ENCODE measurements around the gene TTLL8.

TTLL8 gene

DNA sequence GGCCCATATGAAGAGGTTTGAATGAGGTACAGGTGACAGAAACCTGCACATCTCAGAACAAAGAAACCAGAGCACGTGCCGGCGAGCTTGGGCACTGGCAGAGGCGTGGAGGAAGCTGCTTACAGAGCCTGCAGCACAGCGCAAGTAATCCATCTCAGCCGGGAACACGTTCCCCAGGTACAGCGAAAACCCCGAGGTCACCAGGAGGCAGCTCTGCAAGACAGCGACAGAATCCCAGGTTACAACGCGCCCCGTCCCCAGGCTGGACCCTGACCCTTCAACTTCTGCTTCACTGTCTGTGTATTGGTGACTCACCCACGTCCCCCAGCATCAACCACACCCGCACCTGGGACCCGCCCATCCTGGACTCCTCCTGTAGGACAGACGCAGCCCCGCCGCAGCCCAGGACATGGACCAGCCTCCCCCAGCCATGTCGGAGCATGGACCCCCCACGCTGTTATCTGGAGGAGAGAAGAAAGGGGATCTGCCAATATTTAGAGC lies 24.9 kb upstream of the TTLL8 start:
- DNase-seq = no peak

DNA sequence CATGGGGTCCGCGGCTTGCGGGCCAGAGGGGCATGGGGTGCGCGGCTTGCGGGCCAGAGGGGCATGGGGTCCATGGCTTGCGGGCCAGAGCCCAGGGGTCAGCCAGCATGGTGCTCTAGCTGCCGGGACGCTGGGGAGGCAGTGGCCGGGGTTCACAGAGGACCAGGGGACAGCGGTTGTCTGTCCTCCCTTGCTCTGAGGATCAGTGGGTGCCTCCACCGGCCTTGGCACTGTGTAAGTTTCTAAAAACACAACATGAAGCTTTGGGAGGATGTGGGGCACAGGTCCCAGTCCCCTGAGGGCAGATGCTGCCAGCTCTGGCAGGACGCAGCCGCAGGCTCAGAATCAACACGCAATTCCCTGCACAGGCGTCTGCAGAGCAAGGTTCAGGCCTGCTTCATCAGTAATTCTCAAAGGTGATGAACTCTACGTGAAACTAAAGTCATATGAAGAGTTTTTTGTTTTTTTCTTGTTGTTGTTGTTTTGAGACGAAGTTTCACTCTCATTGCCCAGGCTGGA lies 24.2 kb upstream of the TTLL8 start:
- DNase-seq = no peak

DNA sequence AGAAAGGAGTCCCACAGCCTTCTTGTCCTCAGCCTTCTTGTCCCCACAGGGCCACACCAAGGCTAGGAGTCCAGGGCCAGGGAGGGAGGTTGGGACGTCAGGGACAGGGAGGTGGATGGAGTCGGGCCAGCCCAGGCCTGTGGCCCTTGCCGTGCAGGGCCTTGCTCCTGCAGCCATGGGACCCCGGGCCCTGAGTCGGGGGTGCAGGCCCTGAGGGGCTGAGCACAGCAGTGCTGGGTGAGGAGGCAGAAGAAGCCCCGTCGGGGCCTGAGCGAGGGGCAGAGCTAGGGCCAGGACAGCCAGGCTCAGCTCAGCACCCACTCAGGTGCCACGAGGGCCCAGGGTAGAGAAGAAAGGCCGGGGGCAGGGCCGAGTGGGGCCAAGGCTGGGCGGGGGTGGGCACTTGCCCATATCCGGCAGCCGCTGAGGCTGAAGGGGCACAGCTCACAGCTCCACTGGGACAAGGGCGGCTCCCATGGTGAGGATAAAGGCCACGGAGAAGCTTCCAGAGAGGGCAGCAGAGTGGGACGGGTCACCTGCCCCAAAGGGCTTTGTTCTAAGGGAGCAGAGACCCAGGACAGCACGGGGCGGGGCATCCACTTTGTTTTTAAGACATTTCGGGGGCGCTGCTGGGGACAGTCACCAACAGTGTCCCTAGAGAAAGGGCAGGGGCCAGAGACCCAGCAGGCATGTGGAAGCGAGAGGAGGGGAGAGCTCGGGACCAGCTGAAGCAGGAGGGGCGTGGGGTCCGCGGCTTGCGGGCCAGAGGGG lies 23.5 kb upstream of the TTLL8 start:
- no peak for DNase-seq

DNA sequence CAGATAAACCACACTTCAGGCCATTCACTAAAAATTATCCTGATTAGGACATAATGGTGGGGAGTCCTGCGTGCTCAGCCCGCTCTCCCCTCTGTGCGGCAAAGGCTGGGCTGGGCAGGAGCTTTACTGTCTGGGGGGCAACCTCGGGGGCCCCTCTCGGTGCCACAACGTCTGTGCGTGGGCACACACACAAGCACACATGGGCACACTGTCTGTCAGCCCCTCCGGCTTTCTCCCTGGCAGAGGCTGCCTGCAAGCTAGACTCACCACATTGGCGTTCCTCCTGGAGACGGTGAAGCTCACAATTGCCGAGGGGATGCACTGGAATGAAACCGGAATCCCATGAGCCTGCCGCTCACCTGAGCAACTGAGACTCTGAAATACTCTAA lies 22.0 kb upstream of the TTLL8 start:
- no peak for DNase-seq

DNA sequence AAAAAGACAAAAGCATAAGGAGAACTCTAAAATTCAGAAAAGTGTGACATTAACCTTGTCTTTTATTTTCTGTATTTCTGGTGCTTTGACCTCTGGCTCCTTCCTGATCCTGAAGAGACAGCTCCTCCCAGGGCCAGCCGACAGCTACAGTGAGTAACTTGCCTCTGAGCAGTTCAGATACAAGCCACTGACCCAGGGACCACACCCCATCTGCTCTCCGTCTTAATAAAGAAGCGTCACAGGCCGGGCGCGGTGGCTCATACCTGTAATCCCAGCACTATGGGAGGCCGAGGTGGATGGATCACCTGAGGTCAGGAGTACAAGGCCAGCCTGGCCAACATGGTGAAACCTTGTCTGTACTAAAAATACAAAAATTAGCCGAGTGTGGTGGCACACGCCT lies 20.7 kb upstream of the TTLL8 start:
- DNase-seq = no peak

DNA sequence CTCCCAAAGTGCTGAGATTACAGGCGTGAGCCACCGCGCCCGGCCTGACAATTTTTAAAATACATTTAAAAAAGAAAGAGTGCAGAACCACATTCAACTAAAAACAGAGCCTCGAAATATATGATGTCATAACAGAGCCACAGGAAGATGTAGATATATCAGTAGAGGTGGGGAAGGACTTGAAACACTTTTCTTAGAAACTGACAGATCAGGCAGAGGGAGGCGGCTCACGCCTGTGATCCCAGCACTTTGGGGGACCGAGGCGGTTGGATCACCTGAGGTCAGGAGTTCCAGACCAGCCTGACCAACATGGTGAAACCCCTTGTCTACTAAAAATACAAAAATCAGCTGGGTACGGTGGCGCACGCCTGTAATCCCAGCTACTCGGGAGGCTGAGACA lies 20.1 kb upstream of the TTLL8 start:
- DNase-seq = no peak

DNA sequence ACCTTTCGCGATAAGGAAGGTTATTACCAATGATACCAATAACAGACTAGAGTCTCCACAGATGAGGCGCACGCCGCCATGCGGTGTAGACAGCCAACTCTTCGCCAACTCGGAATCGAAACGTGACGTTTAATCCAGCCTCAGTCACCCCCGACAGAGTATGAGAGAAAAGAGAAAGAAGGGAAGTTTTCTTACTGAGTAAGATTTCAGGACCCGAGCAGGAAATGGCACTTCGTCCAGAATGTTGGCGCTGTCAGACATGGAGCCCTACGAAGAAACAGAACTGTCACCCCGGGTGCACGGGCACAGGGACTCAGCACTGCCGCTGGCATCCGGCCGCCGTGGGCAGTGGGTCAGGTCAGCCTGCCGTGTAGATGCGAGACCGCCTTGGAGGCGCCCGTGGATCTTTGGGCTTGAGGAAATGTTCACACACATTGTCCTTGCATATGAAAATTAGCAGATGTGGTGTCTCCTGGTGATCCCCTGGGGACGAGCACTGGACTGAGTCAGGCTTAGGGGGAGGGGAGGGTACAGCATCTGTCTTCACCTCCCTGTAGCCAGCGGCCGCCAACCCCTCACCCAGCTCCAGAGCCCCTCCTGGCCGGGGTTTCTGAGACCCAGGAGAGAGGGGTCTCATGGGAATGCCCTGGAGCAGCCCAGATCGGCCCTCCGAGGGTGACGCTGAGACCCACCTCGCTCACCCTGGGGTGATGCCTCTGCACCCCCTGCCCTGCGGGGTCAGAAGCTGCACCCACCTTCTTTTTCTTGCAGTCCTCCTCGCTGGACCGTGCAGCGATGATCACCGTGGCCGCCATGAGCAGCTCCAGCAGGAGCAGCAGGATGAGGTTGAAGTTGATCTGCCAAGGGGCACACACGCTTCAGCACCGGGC lies 18.8 kb upstream of the TTLL8 start:
- DNase-seq = no peak

DNA sequence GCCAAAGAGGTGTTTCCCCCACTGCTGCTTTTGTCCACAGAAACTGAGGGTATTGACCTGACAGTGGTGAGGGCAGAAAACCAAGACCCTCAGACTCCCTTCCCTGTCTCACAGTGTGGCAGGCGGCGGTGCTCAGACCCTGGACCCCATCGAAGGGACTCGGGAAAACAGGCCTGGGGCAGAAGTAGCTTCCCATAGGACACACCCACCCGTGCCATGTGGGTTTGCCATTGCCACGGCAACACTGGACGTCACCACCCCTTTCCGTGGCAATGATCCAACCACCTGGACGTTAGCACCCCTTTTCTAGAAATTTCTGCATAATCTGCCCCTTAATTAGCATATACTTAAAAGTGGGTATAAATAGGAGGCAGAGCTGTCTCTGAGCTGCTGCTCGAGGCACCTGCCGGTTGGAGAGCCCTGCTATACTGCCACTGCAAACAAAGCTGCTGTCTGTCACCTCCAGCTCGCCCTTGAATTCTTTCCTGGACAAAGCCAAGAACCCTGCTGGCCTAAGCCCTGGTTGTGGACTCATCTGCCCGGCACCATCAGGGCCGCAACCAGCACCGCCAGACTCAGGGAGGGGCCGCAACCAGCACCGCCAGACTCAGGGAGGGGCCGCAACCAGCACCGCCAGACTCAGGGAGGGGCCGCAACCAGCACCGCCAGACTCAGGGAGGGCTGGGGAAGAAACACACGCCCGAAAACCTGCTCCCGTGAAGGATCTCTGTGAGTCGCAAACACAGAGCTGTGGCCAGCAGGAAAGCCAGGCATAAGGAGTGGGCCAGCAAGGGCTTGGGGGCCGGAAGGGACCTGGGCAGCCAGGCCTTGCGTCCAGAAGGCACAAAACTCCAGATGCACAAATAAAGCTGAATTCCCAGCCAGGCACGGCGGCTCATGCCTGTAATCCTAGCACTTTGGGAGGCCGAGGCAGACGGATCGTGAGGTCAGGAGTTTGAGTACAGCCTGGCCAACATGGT lies 16.7 kb upstream of the TTLL8 start:
- no peak for DNase-seq

DNA sequence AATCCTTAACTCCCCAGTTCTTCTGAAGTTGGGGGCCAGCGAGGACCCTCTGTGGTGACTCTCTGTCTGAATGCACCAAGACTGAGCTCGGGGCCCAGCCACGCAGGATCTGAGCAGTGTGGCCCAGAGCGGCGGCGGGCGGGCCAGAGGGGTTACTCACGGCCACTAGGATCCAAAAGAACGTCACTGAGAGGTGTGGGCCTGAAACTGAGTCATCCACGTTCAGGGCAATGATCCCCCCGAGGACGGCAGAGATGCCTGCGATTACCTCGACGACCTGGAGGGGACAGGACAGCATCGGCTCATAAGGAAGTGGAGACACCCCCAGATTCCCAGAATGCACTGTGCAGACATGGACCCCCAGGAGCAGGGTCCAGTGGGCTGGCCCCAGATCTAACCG lies 16.0 kb upstream of the TTLL8 start:
- DNase-seq = no peak

DNA sequence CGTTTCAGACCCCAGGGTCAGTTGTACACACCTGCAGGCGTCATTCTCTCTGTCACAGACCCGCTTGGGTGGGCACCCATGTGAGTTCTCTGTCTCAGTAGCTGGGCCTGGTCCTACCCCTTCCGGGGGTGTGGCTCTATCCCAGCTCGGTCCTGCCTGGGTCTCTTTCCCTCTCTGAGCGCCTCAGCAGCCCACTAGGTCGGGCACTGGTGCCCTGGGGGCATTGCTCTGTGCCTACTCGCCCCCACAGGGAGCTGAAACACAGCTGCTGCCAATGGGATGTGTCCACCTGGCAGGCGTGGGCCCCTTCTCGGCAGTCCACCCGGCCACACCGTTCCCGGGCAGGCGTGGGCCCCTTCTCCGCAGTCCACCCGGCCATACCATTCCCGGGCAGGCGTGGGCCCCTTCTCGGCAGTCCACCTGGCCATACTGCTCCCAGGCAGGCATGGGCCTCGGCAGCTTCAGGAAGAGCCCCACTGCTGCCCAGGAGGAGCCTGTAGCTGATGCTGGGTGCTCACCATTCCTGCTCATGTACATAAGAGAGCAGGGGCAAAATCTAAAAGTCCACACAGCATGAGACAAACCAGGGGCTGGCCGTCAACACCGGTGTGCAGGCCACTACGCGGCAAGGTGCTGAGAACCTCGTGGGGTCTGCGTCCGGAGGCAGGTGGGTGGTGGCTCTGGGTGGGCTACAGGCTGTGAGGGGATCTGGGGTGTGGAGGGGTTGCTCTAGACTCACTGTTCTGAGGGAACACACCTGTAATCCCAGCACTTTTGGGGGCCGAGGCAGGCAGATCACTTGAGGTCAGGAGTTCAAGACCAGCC lies 14.8 kb upstream of the TTLL8 start:
- no peak for DNase-seq

DNA sequence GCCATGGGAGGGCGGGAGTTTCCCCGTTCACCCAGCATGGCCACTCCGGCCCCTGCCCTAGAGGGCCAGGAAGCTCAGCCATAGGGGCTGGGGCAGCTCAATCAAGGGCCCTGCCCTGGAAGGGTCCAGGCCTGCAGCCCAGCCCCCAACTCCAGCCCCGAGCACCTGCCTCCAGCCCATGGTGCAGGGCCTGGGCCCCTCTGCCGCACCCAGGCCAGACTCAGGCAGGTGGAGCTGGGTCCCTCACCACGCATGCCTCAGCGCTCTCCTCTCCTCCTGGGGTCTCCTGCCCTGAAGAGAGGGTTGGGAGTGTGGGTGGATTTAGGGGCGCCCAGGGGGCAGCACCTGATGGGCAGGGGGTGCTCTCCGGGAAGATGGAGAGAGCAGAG lies 14.1 kb upstream of the TTLL8 start:
- DNase-seq = no peak

DNA sequence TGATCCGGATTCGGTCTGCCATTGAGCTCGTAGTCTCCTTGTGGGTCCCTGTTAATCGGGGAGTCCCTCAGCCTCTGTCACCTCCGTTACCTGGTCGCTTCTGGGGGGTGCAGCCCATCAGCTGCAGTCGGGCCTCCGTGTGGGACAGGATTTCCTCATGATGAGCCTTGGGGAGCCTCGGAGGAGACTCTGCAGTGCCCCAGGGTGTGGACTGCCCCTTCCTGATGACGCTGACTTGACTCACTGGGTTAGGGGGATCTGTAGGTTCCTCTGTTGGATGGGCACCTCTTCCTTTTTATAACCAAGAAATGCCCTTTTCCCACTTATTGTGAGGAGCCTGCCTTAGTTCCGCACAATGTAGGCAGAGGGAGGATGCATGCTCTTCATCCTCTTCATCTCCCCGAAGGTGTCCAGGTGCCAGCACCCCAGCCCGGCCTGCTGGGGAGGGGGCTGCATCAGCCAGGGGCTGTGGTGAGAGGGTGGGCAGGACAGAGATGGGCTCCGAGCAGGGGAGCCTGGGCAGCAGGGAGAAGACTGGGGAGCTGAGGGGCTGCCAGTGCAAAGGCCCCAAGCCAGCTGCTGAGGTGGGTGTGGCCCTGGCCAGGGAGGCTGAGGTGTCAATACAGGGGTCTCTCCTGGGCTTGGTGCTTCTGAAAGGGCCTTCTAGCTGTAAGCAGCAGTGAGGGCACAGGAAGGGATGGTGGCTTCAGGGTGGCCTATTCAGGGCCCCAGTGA lies 13.5 kb upstream of the TTLL8 start:
- no peak for DNase-seq

DNA sequence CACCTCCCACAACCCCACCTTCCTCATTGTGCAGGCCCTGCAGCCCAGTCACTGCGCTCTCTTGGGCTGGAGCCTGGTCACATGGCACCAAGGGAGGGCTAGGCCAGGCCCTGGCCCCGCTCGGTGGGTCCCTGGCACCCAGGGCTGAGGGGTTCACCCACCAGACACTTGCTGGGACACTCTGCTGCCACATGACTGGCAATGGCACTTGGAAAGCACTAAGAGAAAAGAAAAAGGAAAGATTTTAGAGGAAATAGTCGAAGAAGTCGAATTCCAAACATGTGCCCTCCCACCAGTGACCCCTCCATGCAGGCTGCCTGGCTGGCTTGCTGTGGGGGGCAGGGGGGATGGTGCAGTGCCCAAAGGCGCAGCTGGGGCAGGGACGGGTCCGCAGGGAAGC lies 12.3 kb upstream of the TTLL8 start:
- no peak for DNase-seq

DNA sequence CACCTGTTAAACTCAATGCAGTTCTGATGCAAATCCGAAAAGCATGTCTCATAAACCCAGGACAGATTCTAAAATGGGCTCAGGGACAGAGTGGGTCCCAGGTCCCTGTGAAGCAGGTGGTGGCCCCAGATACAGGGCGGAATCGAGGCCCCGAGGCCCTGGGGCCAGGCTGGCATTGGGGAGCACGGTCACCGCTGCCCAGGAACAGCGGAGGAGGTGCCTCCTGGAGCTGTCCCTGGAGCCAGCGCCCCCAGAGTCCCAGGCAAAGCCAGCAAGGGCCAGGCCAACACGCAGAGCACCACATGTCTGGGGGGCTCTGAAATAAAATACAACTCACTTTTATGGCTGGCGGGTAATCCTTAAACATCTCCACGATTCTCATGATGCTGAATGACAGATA lies 10.0 kb upstream of the TTLL8 start:
- DNase-seq = no peak

DNA sequence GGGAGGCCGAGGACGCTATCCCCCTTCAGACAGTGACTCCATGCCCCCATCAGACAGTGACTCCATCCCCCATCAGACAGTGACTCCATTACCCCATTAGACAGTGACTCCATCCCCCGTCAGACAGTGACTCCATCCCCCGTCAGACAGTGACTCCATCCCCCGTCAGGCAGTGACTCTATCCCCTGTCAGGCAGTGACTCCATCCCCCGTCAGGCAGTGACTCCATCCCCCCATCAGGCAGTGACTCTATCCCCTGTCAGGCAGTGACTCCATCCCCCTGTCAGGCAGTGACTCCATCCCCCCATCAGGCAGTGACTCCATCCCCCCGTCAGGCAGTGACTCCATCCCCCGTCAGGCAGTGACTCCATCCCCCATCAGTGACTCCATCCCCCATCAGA lies 9.1 kb upstream of the TTLL8 start:
- DNase-seq = no peak

DNA sequence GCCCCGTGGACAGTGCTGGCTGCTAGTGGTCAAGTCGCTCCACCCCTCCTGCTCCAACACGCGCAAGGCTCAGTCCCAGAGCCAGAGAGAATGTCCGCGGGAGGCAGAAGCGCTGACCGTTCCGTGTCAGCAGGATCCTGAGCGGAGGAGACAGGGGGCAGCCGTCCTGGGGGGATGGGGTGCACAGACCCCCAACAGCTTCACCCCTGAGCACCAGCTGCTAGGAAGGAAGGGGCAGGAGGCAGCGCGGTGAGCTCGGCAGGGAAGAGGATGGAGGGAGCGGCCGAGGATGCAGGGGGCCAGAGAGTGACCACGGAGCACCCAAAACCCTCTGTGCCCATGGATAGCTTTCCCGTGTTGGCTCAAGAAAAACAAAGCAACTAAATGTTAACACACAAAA lies 6.4 kb upstream of the TTLL8 start:
- DNase-seq = no peak

DNA sequence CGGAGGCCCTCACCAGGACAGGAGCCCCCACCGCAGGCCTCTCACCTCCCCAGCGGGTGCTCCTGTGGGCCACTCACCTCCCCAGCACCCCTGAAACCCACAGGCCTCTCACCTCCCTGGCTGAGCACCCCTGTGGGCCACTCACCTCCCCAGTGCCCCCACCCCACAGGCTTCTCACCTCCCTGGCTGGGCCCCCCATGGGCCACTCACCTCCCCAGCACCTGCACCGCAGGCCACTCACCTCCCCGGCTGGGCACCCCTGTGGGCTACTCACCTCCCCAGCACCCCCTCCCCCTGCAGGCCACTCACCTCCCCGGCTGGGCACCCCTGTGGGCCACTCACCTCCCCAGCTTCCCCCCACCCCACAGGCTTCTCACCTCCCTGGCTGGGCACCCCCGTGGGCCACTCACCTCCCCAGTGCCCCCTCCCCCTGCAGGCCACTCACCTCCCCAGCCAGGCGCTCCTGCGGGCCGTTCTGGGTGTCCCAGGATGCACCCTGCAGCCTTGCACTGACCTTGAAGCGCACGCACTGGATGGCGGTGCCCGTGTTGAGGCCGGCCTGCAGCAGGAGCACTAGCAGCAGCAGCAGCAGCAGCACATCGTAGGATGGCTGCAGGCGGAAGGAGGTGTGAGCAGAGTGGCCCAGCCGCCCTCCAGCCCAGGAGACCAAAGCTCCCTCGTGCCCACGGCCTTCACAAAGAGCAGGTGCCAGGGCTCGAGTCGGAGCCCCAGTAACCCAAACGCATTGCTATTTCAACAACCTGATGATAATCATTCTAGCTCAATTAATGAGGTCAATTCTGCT lies 5.7 kb upstream of the TTLL8 start:
- no peak for DNase-seq

DNA sequence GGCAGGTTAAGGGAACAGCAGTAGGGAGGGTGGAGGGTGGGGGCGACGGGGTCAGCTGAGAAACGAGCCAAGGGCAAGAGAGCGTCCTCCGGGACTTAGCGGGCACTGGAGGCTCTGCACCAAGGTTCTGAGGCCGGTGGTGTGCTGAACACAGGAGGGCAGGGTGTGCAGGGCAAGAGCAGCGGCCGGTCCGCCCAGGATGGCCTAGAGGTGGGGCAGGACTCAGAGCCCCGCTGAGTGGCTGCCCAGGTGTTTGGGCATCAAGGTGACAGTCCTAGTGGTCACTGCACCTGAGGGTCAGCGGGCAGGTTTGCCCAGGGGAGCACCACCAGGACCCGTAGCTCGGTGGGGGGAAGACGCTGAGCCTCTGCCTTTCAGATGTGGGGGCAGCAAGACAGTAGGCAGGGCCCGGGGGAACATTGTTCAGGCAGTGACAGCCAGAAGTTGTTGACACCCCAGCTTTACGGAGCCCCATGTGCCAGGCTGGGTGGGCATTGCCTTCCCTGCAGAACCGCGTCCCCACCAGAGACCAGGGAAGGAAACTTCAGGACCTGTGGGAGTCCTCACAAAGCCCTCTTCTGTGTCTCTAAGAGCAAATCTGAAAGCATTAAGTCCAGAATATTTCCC lies 4.5 kb upstream of the TTLL8 start:
- no peak for DNase-seq

DNA sequence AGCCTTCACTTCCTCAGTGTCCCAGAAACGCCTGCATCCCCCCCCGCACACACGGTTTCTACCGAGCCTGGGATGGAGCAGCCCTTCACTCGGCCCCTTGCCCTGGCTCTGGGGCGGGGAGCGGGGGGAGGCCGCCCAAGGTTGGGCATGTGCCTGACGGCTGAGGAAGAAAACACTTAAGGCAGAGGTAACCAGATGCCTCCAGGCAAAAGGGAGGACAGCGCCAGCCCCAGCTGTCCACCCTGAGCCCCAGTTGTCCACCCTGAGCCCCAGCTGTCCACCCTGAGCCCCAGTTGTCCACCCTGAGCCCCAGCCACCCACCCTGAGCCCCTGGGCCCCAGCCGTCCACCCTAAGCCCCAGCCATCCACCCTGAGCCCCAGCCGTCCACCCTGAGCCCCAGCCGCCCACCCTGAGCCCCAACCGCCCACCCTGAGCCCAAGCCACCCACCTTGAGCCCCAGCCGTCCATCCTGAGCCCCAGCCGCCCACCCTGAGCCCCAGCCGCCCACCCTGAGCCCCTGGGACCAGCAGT lies 3.8 kb upstream of the TTLL8 start:
- DNase-seq = no peak
